GM18861 (cell line): Measurements from ENCODE around the gene SLC22A2.

Source experiments
- ATAC-seq: cut with Tn5 transposase; IDR thresholded peaks from one replicate; pipeline ENCODE4 v1.9.1; 2021; ENCODE audit not compliant: unreplicated experiment

Gene SLC22A2

DNA sequence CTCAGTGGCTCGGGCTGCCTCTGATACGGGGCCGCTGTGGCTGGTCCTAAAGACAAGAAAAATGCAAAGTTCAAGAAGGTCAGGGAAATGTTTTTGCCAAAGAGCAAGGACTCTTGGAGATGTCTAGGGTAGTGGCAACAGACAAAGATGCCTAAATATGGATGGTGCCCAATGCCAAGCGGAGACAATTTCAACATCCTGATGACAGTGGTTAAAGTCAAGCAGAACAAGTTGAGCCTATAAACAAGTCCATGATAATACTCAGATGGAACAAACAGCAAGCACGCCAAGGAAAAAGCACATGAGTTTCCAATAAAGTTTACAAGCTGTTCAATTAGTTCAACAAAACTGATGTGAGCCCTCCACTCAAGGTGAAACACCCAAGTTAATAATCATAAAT is 85.9 kb downstream of the SLC22A2 start:
- no peak for ATAC-seq

GRCh38 chr6:160170018-160170680 is 88.5 kb downstream of the SLC22A2 start:
- ATAC-seq = no peak

GRCh38 chr6:160167604-160168399 is 90.8 kb downstream of the SLC22A2 start:
- no peak for ATAC-seq
